ENCODE data around the gene PCDH9. TPM values are rescaled to one million over a fixed set of nuclear protein-coding genes. Genes with fewer than 3 reads are reported as not detected.
"Not testable (repeated sequence)": the region's sequence is repeated elsewhere in the genome, so short reads cannot be mapped to it uniquely, and the experiment has no call there.

Gene PCDH9
- total RNA-seq, 1 donor from 2014 or later = 1.9 TPM

DNA sequence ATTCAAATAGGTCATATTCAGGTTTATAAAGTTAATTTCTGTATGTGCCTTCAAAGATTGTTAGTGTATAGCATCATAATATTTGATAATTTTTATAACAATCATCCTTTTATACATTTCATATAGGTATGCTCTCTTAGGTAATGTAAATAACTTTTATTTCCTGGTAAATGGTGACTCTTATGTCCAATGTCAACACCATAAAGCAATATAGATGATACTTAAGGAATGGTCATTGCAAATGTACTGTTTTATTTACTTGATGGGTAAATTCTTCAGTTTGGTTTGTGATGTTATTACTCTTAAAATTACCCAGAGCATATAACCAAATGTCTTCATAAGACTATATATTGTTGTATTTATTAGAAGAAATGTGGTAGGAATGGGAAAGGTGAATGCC is 928.7 kb downstream of the PCDH9 start:
- peaks cover 4% of the 10 kb centered on the region for H3K4me1 Mint-ChIP-seq (ENCODE audit: unreplicated experiment)
- DNase-seq (ENCODE audit: low spot score) = no peak
- no peak overlapping the region for H3K4me3 Mint-ChIP-seq (ENCODE audit: unreplicated experiment)
- no peaks in the 10 kb centered on the region for H3K36me3 Mint-ChIP-seq (ENCODE audit: low read depth, unreplicated experiment)
- TF ChIP-seq, protein P1, sequence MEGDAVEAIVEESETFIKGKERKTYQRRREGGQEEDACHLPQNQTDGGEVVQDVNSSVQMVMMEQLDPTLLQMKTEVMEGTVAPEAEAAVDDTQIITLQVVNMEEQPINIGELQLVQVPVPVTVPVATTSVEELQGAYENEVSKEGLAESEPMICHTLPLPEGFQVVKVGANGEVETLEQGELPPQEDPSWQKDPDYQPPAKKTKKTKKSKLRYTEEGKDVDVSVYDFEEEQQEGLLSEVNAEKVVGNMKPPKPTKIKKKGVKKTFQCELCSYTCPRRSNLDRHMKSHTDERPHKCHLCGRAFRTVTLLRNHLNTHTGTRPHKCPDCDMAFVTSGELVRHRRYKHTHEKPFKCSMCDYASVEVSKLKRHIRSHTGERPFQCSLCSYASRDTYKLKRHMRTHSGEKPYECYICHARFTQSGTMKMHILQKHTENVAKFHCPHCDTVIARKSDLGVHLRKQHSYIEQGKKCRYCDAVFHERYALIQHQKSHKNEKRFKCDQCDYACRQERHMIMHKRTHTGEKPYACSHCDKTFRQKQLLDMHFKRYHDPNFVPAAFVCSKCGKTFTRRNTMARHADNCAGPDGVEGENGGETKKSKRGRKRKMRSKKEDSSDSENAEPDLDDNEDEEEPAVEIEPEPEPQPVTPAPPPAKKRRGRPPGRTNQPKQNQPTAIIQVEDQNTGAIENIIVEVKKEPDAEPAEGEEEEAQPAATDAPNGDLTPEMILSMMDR (IDR thresholded peaks at IDR 0.05; ENCODE audit: unreplicated experiment) = no peak
- H3K27me3 Mint-ChIP-seq (ENCODE audit: unreplicated experiment) = no peaks in the 10 kb centered on the region
- no peaks in the 10 kb centered on the region for H3K9me3 Mint-ChIP-seq (ENCODE audit: unreplicated experiment)
- H3K27ac Mint-ChIP-seq (ENCODE audit: unreplicated experiment) = no peak overlapping the region

DNA sequence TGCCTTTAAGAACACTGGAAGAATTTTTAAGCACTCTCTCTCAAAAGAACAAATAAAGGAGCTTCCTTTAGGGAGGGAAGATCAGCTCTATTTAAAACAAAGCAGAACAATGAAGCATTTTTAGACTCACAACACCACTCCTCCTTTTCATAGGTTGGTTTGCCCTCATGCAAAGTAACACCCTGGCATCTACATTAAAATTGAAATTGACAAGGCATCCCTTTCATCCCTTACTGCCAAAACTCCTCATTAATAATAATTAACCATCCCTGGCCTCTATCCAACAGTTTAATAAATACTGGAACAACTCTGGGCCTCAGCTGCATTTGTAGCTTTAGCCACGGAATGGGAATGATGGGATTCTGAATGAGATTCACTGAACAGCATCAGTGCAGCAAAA is 929.1 kb downstream of the PCDH9 start:
- no peak for DNase-seq (ENCODE audit: low spot score)
- no peaks in the 10 kb centered on the region for H3K9me3 Mint-ChIP-seq (ENCODE audit: unreplicated experiment)
- H3K27ac Mint-ChIP-seq (ENCODE audit: unreplicated experiment) = no peak overlapping the region
- no peaks in the 10 kb centered on the region for H3K36me3 Mint-ChIP-seq (ENCODE audit: low read depth, unreplicated experiment)
- H3K4me3 Mint-ChIP-seq (ENCODE audit: unreplicated experiment) = no peak overlapping the region
- TF ChIP-seq, protein P1 (IDR thresholded peaks at IDR 0.05; ENCODE audit: unreplicated experiment) = no peak
- no peaks in the 10 kb centered on the region for H3K27me3 Mint-ChIP-seq (ENCODE audit: unreplicated experiment)
- H3K4me1 Mint-ChIP-seq (ENCODE audit: unreplicated experiment) = peaks cover 4% of the 10 kb centered on the region

GRCh38 chr13:66296875-66297274 is 933.3 kb downstream of the PCDH9 start:
- Mint-ChIP-seq H3K4me1 (ENCODE audit: unreplicated experiment) (peaks cover 4% of the 10 kb centered on the region), H3K4me3 (ENCODE audit: unreplicated experiment) (no peak overlapping the region), H3K27ac (ENCODE audit: unreplicated experiment) (no peak overlapping the region)

DNA sequence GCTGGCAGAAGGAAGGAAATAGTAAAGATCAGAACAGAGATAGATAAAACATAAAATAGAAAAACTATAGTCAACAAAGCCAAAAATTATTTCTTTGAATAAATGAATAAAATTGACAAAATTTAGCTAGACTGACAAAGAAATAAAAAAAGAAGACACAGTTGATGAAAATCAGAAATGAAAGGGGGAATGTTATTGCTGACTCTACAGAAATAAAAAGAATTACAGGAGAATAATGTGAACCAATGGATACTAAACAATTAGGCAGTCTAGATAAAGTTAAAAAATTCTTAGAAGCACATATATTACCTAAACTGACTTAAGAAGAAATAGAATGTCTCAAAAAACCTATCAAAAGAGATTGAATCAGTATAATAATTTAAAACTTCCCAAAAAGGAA is 933.8 kb downstream of the PCDH9 start:
- peaks cover 4% of the 10 kb centered on the region for H3K4me1 Mint-ChIP-seq (ENCODE audit: unreplicated experiment)
- H3K9me3 Mint-ChIP-seq (ENCODE audit: unreplicated experiment) = no peaks in the 10 kb centered on the region
- H3K36me3 Mint-ChIP-seq (ENCODE audit: low read depth, unreplicated experiment) = no peaks in the 10 kb centered on the region
- no peak for DNase-seq (ENCODE audit: low spot score)
- H3K27ac Mint-ChIP-seq (ENCODE audit: unreplicated experiment) = no peak overlapping the region
- H3K27me3 Mint-ChIP-seq (ENCODE audit: unreplicated experiment) = no peaks in the 10 kb centered on the region
- H3K4me3 Mint-ChIP-seq (ENCODE audit: unreplicated experiment) = no peak overlapping the region
- TF ChIP-seq, protein P1 (IDR thresholded peaks at IDR 0.05; ENCODE audit: unreplicated experiment) = no peak

More at GRCh38 chr13:66296875-66297274, 933.3 kb downstream of the PCDH9 start:
- Mint-ChIP-seq H3K9me3 (ENCODE audit: unreplicated experiment) (no peaks in the 10 kb centered on the region), H3K36me3 (ENCODE audit: low read depth, unreplicated experiment) (no peaks in the 10 kb centered on the region), H3K27me3 (ENCODE audit: unreplicated experiment) (no peaks in the 10 kb centered on the region)
- no peak for DNase-seq (ENCODE audit: low spot score)
- TF ChIP-seq, protein P1 (IDR thresholded peaks at IDR 0.05; ENCODE audit: unreplicated experiment) = no peak

GRCh38 chr13:66286806-66287205 is 943.3 kb downstream of the PCDH9 start:
- DNase-seq (ENCODE audit: low spot score); H3K4me3 Mint-ChIP-seq (ENCODE audit: unreplicated experiment); H3K36me3 Mint-ChIP-seq (ENCODE audit: low read depth, unreplicated experiment); H3K9me3 Mint-ChIP-seq (ENCODE audit: unreplicated experiment); H3K27ac Mint-ChIP-seq (ENCODE audit: unreplicated experiment); H3K27me3 Mint-ChIP-seq (ENCODE audit: unreplicated experiment); H3K4me1 Mint-ChIP-seq (ENCODE audit: unreplicated experiment): not testable (repeated sequence)

DNA sequence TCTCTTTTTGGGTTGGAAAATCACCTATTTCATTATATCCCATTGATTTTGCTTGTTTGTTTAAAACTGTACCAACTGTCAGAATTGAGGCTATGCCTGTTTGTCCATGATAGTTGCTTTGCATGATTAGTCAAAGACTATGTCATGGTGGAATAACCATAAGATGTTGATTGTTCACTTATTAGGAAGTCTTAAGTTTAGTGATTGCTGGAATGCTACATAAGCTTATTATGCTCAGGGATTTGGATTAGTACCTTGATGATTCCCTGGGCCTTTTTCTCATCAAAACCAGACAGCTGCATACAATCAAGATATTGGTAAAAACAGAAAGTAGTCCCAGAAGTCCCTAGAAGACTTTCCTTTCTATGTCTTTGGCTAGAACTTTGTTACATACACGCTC is 954.7 kb downstream of the PCDH9 start:
- Mint-ChIP-seq H3K27ac (ENCODE audit: unreplicated experiment) (no peak overlapping the region), H3K9me3 (ENCODE audit: unreplicated experiment) (peaks cover 4% of the 10 kb centered on the region), H3K36me3 (ENCODE audit: low read depth, unreplicated experiment) (peaks cover 3% of the 10 kb centered on the region), H3K4me3 (ENCODE audit: unreplicated experiment) (no peak overlapping the region), H3K27me3 (ENCODE audit: unreplicated experiment) (no peaks in the 10 kb centered on the region), H3K4me1 (ENCODE audit: unreplicated experiment) (no peaks in the 10 kb centered on the region)
- DNase-seq (ENCODE audit: low spot score) = no peak
- TF ChIP-seq, protein P1 (IDR thresholded peaks at IDR 0.05; ENCODE audit: unreplicated experiment) = no peak

All from endothelial cell (in vitro differentiated cells).